ENCODE data around the gene JSRP1. TPM values are rescaled to one million over a fixed set of nuclear protein-coding genes. Genes with fewer than 3 reads are reported as not detected.

Gene JSRP1
- total RNA-seq, 4 donors from 2014 or later: not detected

DNA sequence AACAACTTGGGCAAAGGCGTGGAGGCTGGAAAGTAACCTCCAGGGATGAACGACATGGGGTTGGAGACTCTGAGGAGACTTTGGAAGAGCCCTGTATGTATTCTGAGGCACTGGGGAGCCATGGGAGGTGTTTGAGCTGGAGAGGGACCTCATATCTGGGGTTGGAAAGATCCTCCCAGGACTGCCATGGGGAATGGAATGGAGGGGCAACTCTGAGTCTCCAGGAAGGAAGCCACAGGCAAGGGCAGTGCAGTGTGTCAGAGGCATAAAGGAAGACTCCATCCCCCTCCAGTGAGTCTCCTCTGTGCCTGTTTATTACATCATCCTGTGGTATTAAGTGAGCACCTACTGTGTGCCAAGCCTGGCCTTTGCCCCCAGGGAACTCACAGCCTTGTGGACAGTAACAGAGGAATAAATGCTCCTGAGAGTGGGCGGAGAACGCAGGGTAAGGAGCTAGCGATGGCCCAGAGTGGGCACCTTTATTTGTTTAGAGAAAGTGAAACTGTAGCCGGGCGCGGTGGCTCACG, 18.0 kb upstream of the JSRP1 start:
- TF ChIP-seq, protein P1, sequence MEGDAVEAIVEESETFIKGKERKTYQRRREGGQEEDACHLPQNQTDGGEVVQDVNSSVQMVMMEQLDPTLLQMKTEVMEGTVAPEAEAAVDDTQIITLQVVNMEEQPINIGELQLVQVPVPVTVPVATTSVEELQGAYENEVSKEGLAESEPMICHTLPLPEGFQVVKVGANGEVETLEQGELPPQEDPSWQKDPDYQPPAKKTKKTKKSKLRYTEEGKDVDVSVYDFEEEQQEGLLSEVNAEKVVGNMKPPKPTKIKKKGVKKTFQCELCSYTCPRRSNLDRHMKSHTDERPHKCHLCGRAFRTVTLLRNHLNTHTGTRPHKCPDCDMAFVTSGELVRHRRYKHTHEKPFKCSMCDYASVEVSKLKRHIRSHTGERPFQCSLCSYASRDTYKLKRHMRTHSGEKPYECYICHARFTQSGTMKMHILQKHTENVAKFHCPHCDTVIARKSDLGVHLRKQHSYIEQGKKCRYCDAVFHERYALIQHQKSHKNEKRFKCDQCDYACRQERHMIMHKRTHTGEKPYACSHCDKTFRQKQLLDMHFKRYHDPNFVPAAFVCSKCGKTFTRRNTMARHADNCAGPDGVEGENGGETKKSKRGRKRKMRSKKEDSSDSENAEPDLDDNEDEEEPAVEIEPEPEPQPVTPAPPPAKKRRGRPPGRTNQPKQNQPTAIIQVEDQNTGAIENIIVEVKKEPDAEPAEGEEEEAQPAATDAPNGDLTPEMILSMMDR (IDR thresholded peaks at IDR 0.05): no peak
- ATAC-seq (ENCODE audit: low FRiP score) (no peak), DNase-seq (ENCODE audit: low spot score) (no peak)

DNA sequence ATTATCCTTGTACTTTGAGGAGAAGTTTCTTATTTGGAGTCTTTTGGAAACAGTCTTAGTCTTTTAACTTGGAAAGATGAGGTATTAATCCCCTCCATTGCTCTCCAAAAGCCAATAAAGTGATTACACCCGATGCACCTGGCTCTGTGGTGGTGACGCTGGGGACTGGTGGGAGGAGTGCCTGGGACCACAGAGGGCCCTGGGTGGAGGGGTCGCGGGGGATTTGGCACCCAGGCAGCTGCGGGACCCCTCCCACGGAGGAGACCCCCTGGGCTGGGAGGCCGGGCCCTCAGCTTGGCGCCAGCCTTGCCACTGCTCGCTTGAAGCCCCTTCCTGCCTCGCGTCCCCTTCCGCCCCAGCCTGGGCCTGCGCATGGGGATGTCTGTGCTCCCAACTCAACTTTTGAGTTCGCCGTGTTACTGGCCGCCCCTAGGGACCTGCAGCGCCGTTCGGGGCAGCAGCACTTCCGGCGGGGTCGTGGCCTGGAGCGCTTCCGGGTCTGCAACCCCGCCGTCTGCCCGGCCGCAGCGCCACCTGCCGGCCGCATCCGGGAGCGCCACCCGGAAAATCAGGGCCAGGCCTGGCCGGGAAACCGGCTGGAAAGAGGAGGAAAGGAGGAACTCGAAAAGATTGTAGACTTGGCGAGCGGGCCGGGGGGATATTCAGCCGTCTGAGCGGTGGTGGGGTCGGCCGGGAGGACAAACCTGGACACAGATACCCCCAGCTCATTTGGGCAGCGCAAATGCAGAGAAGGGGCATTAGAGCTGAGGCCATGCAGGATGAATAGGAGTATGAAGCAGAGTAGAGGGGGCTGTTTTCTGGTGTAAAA, 17.4 kb upstream of the JSRP1 start:
- ATAC-seq (ENCODE audit: low FRiP score): no peak
- TF ChIP-seq, protein P1 (IDR thresholded peaks at IDR 0.05): peak in 2 of 3 donors; percentile 75 to 78
- DNase-seq (ENCODE audit: low spot score): peak; percentile 61

DNA sequence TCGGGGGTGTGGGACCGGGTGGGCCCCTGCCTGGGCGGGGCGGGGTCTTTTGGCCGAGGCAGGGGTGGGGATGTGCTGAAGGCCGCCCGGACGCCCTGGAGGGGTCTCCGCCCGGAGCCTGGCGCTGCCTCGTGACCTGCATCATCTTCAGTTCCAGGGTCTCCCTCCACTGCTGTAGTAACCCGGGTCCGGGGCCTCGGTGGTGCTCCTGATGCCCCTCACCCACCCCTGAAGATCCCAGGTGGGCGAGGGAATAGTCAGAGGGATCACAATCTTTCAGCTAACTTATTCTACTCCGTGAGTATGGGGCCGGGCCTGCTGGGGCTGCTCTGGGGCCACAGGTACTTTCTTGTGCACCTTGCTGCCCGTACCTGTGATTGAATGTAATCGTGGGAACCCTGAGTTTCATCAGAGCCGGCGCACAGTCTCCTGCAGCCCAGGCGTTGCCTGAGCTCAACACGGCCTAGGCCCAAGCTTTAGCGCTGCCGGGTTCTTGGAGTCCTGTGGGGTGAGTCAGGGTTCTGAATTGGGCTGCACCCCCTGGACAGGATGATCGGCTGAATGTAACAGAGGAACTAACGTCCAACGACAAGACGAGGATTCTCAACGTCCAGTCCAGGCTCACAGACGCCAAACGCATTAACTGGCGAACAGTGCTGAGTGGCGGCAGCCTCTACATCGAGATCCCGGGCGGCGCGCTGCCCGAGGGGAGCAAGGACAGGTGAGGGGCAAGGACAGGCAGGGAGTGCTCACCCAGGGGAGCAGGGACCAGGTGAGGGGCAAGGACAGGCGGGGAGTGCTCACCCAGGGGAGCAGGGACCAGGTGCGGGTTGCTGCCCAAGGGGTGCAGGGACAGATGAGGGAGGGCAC, 15.3 kb upstream of the JSRP1 start:
- TF ChIP-seq, protein P1 (IDR thresholded peaks at IDR 0.05): no peak
- no peak for ATAC-seq (ENCODE audit: low FRiP score)

DNA sequence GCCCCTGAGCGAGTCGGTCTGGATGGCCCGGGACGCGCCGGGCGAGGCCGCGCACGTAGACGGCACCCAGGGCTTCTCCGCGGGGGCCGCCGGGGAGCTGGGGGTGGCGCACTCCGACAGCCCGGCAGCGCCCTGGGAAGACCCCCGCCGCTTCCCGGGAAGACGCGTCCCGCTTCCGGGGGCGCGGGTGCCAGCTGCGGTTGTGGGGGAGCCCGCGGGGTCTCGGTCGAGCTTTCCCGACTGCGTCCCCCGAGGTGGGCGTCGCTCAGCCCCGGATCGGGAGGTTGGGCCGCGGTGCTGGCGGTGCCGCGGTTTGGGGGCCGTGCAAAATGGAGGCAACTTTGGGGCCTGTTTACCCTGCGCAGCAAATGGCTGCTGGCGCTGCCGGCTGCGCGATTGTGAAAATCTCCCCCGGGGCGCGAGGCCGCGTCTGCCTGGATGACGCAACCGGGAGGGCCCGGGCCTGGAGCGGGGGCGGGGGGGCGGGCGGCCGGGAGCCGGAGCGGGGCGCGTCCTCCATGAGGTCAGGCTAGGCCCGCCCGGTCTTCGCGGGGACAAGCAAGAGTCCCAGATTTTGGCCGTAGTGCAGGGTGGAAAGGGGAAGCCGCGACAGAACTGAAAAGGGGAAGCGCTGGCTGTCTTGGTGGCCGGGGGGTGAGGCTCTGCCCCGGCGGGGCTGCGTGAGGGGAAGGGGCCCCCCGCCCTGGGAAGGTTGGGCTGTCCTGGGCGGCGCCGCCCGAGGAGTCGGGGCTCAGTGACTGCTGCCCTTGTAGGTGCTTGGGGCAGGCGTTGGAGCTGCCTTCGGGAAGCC, 14.4 kb upstream of the JSRP1 start:
- ATAC-seq (ENCODE audit: low FRiP score) (peak; percentile 25), DNase-seq (ENCODE audit: low spot score) (peak; percentile 62)
- TF ChIP-seq, protein P1 (IDR thresholded peaks at IDR 0.05): no peak

More for the DNA sequence above, 15.3 kb upstream of the JSRP1 start:
- DNase-seq (ENCODE audit: low spot score): no peak

DNA sequence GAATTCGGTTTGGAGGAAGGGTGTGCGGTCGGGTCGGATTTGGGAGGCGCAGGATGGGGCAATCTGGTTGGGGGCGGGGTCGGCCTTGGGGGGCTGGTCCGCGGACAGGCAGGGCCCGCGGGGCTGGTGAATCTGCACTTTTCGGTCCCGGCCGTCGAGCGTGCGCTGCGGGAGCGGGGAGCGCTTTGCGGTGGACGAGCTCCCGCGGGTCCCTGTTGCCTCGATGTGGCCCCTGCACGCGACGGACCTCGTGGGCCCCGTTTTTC, 13.9 kb upstream of the JSRP1 start:
- no peak for ATAC-seq (ENCODE audit: low FRiP score)
- TF ChIP-seq, protein P1 (IDR thresholded peaks at IDR 0.05): no peak

DNA sequence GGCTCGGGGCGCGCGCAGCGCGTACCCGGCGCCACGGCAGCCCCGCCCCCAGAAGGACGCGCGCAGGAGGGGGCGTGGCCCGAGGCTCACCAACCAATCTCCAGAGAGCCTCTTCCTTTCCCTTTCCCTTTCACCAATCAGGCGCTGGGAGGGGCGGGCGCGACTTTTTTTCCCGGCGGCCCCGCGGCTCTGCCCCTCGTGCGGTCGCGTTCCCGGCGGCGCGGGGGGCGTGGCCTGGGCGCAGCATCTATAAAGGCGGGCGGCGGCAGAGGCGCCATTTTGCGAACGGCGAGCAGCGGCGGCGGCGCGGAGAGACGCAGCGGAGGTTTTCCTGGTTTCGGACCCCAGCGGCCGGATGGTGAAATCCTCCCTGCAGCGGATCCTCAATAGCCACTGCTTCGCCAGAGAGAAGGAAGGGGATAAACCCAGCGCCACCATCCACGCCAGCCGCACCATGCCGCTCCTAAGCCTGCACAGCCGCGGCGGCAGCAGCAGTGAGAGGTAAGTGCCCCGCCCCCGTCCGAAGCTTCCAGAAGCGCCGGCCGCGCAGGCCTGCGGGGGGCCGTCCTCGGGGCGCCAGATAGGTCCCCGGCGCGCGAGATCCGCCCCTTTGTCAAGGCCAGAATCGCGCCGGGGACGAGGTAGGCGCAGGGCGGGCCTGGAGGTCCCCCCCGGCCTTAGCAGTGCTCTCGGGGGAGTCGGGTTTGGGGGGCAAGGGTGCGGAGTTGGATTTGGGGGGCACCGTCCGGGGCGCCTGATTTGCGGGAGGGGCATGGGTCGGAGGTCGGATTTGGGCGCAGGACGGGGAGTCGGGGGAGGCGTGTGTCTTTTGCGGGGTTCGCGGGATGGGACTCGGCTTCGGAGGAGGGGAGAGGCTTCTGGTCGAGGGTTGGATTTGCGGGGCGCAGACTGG, 13.3 kb upstream of the JSRP1 start:
- ATAC-seq (ENCODE audit: low FRiP score) (peak; percentile 86), DNase-seq (ENCODE audit: low spot score) (peak; percentile 89)
- TF ChIP-seq, protein P1 (IDR thresholded peaks at IDR 0.05): no peak

More for the DNA sequence above, 13.9 kb upstream of the JSRP1 start:
- peak; percentile 37 for DNase-seq (ENCODE audit: low spot score)
